ENCODE measurements around the gene TPPP2.

GRCh38 chr14:21043974-21044618 lies 14.1 kb downstream of the TPPP2 start:
- TF ChIP-seq SIN3A (IDR thresholded peaks at IDR 0.05; ENCODE audit: borderline replicate concordance, low read depth, low read length) (no peak), POLR2AphosphoS5 (IDR thresholded peaks at IDR 0.05; ENCODE audit: low read depth, low read length) (no peak), FOXJ3 (CRISPR knock-in tag; IDR thresholded peaks at IDR 0.05) (no peak), CTCF (IDR thresholded peaks at IDR 0.05) (no peak), RFX5 (IDR thresholded peaks at IDR 0.05; ENCODE audit: low read length) (no peak), REST (IDR thresholded peaks at IDR 0.05; ENCODE audit: low read depth, low read length) (no peak), RAD21 (IDR thresholded peaks at IDR 0.05; ENCODE audit: low read length) (no peak), TAF1 (IDR thresholded peaks at IDR 0.05; ENCODE audit: borderline replicate concordance, low read depth, low read length) (no peak), EZH2phosphoT487 (IDR thresholded peaks at IDR 0.05; ENCODE audit: borderline replicate concordance, low read depth) (no peak), USF2 (IDR thresholded peaks at IDR 0.05; ENCODE audit: borderline replicate concordance, low read depth, low read length) (no peak), MEF2A (IDR thresholded peaks at IDR 0.05; ENCODE audit: borderline replicate concordance, low read depth) (no peak), NRF1 (IDR thresholded peaks at IDR 0.05; ENCODE audit: low read depth, low read length) (no peak), RXRA (IDR thresholded peaks at IDR 0.05; ENCODE audit: borderline replicate concordance, low read depth) (no peak), EP300 (IDR thresholded peaks at IDR 0.05; ENCODE audit: borderline replicate concordance in 1 of 2, low read depth in 1 of 2, low read length in 1 of 2) (no peak)
